ES-I3 (cell line): ENCODE data around the gene IFIT2.
"Not testable (repeated sequence)": the region's sequence is repeated elsewhere in the genome, so short reads cannot be mapped to it uniquely, and the experiment has no call there.

Source experiments
- H3K36me3 ChIP-seq: 2 replicates; pipeline ENCODE4 v1.6.1; 2013; ENCODE audit warnings: mild to moderate bottlenecking, low read length, control low read depth, moderate library complexity; ENCODE audit not compliant: insufficient read depth
- H3K4me1 ChIP-seq: 2 replicates; pipeline ENCODE4 v1.6.1; 2013; ENCODE audit warnings: mild to moderate bottlenecking, control low read depth, low read length; ENCODE audit not compliant: insufficient read depth
- H3K9ac ChIP-seq: 2 replicates; pipeline ENCODE4 v1.6.1; 2013; ENCODE audit warnings: low read depth, mild to moderate bottlenecking, low read length, moderate library complexity
- H3K9me3 ChIP-seq: 2 replicates; pipeline ENCODE4 v1.6.1; 2013; ENCODE audit warnings: mild to moderate bottlenecking, low read length, moderate library complexity; ENCODE audit not compliant: control insufficient read depth, insufficient read depth

The IFIT2 gene

GRCh38 chr10:89331487-89332122, 29.8 kb downstream of the IFIT2 start:
- not testable (repeated sequence) for H3K9ac ChIP-seq, H3K36me3 ChIP-seq, H3K9me3 ChIP-seq
- peaks cover 41% of the 10 kb centered on the region for H3K4me1 ChIP-seq

- Histone ChIP-seq H3K36me3 (no peaks in the 10 kb centered on the region), H3K9ac (no peak overlapping the region), H3K4me1 (peaks cover 45% of the 10 kb centered on the region), H3K9me3 (no peaks in the 10 kb centered on the region)
Measured at GRCh38 chr10:89332123-89332633, 30.3 kb downstream of the IFIT2 start.

DNA sequence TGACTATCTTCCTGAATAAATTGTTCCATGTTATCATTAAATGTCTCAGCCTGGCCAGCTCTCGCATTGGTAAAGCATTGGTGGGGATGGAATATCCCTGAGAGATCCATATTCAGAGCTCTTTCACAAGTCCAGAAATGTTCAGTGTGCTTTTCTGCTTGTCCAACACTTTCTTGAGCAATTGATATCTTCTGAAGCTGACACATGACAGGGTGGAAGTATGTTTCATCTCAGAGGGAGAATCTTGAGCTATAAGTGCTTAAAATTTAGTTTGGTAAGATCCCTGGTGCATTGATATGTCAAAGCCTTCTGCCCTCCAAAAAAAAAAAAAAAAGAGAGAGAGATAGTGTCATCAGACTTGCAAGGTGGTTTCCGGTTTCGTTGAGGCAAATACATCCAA, 33.4 kb downstream of the IFIT2 start:
- Histone ChIP-seq H3K9me3 (no peaks in the 10 kb centered on the region), H3K36me3 (no peaks in the 10 kb centered on the region), H3K4me1 (peaks cover 31% of the 10 kb centered on the region), H3K9ac (no peak overlapping the region)

DNA sequence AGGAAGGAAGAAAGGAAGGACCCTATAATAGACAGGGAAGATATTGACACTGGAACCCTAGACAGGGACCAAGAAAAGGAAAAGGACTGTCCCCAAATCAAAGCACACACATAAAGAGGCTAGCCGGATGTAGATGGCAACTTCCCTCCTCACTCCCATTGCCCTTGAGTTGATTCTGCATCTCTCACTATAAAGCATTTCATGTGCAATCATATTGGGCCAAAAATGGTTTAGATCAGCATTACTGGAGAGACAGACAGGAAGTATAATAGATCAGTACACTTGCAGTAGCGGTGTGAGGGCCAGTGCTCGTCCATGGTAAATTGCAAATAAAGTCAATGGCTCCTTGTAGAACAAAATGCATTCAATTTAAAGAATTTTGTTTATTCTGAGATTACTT, 34.4 kb downstream of the IFIT2 start:
- no peaks in the 10 kb centered on the region for H3K9me3 ChIP-seq
- peaks cover 31% of the 10 kb centered on the region for H3K4me1 ChIP-seq
- H3K36me3 ChIP-seq = no peaks in the 10 kb centered on the region
- H3K9ac ChIP-seq = no peak overlapping the region

DNA sequence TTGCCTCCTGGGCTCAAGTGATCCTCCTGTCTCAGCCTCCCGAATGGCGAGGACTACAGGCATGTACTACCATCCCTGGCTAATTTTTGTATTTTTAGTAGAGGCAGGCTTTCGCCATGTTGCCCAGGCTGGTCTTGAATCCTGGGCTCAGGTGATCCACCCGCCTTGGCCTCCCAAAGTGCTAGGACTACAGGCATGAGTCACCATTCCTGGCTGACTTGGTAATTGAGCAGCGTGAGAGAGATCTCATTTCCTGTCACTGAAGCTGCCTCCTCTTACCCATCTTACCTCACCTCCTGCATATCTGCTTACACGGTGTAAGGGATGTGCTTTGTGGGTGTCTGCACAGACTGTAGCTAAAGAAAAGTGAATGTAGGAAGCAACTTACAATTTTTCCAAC, 35.6 kb downstream of the IFIT2 start:
- H3K4me1 ChIP-seq = peaks cover 30% of the 10 kb centered on the region
- no peak overlapping the region for H3K9ac ChIP-seq
- H3K36me3 ChIP-seq = no peaks in the 10 kb centered on the region
- H3K9me3 ChIP-seq = no peaks in the 10 kb centered on the region

DNA sequence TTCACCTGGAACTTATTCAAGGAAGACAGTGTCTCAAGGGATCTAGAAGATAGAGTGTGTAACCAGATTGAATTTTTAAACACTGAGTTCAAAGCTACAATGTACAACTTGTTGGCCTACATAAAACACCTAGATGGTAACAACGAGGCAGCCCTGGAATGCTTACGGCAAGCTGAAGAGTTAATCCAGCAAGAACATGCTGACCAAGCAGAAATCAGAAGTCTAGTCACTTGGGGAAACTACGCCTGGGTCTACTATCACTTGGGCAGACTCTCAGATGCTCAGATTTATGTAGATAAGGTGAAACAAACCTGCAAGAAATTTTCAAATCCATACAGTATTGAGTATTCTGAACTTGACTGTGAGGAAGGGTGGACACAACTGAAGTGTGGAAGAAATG, 36.9 kb downstream of the IFIT2 start:
- Histone ChIP-seq H3K9ac (no peak overlapping the region), H3K36me3 (no peaks in the 10 kb centered on the region), H3K9me3 (no peaks in the 10 kb centered on the region), H3K4me1 (peaks cover 18% of the 10 kb centered on the region)

GRCh38 chr10:89339875-89340274, 38.0 kb downstream of the IFIT2 start:
- Histone ChIP-seq H3K9me3 (no peaks in the 10 kb centered on the region), H3K4me1 (peaks cover 13% of the 10 kb centered on the region; the same call in 1 of the 2 replicates), H3K9ac (no peak overlapping the region), H3K36me3 (no peaks in the 10 kb centered on the region)

DNA sequence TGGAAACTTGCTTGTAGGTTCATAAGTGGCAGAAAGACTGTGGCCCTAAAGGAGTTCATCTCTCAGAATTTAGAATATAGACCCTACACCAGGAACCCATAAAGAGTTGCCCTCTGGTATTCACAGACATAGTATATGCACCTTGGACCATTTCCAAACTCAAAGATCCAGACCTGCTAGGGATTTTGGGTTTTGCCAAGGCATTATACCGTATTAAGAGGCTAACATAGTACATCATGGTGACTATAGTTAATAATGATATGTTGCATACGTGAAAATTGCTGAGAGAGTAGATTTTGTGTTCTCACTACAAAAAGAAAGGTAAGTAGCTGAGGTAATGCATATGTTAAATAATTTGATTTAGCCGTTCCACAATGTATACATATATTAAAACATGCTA, 39.8 kb downstream of the IFIT2 start:
- peaks cover 24% of the 10 kb centered on the region for H3K4me1 ChIP-seq
- no peak overlapping the region for H3K9ac ChIP-seq
- H3K9me3 ChIP-seq = no peaks in the 10 kb centered on the region
- no peaks in the 10 kb centered on the region for H3K36me3 ChIP-seq

- H3K36me3 ChIP-seq = no peaks in the 10 kb centered on the region
- peaks cover 26% of the 10 kb centered on the region for H3K4me1 ChIP-seq
- H3K9me3 ChIP-seq = no peaks in the 10 kb centered on the region
- no peak overlapping the region for H3K9ac ChIP-seq
Measured at GRCh38 chr10:89342206-89342958, 40.5 kb downstream of the IFIT2 start.

- H3K36me3 ChIP-seq = no peaks in the 10 kb centered on the region
- no peak overlapping the region for H3K9ac ChIP-seq
- peaks cover 32% of the 10 kb centered on the region for H3K4me1 ChIP-seq
- H3K9me3 ChIP-seq = no peaks in the 10 kb centered on the region
Measured at GRCh38 chr10:89343089-89343767, 41.4 kb downstream of the IFIT2 start.

DNA sequence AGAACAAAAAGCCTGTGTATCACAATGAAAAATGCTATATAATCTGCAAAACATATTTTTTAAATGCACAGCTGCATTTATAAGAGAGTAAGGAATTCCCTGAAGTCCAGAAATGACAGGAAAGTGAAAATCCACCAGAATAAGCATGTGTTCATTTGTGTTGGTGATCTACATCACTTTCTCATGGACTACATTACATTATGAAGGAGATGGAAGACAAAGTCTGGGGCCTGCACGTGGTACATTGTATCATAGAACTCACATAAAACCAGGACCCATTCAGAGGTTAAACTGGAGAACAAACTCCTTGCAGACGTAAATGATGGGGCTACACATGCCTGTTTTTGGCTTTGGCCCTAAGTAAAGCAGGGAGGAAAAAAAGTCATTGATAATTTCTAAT, 42.3 kb downstream of the IFIT2 start:
- no peak overlapping the region for H3K9ac ChIP-seq
- no peaks in the 10 kb centered on the region for H3K36me3 ChIP-seq
- peaks cover 41% of the 10 kb centered on the region for H3K4me1 ChIP-seq
- H3K9me3 ChIP-seq = no peaks in the 10 kb centered on the region

DNA sequence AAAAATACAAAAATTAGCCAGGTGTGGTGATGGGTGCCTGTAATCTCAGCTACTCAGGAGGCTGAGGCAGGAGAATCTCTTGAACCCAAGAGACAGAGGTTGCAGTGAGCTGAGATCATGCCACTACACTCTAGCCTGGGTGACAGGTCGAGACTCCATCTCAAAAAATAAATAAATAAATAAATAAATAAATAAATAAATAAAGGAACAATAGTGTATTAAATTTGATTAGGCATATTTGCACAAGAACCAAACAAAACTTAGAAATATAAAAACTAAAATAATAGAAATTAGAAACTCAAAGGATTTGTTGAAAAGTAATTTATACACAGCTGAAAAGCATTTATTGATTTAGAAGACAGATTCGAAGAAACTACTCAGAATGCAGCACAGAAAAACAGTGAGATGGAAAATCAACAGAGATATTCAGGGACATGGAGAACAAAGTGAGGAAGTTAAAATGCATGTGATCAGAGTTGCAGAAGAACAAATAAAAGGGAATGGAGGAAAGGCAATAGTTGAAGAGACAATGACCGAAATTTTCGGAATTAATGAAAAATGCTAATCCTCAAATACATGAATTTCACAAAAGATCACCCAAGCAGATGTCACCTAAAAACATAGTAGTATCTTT, 43.6 kb downstream of the IFIT2 start:
- H3K9ac ChIP-seq = no peak overlapping the region
- H3K9me3 ChIP-seq = no peaks in the 10 kb centered on the region
- H3K4me1 ChIP-seq = peaks cover 43% of the 10 kb centered on the region
- H3K36me3 ChIP-seq = no peaks in the 10 kb centered on the region

DNA sequence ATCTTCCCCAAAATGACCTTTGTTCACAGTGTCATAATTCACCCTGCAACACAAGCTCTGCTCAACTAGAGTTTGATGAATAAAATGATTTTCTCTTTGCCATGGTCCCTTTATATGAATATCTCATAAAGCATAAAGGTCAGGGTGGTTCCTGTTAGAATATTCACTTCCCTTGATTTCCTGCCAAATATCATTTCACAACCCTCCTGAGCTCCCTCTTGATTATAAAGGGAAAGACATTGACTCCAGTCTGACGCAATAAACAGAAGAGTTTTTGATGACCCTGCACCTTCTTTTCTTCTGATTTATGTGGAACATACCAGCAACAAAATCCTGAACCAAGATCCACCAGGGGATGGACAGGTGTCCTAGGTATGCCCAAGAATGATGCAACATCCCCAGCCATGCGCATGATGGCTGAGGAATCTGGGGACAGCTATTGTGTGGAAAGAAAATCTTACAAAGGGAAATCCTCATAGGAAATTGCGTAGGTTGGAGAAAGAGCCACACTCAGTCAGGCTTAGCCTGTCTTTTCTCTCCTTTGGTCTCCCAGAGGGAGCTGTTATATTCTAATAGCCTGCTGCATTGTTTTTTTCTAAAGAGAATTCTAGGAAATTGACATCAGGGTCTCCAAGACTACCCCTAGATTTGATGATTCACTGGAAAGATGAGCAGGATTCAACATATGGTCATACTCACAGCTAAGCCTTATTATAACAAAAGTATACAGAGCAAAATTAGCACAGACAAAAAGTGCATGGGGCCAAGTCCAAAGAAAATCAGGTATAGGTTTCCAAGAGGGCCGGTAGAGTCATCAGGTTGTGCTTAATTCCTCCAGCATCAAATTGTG, 44.8 kb downstream of the IFIT2 start:
- Histone ChIP-seq H3K36me3 (no peaks in the 10 kb centered on the region), H3K4me1 (peaks cover 54% of the 10 kb centered on the region), H3K9ac (no peak overlapping the region), H3K9me3 (no peaks in the 10 kb centered on the region)
